GM21723 (cell line): ENCODE measurements around the gene HPN.
"Not testable (repeated sequence)": the region's sequence is repeated elsewhere in the genome, so short reads cannot be mapped to it uniquely, and the experiment has no call there.

Experiments used
- ATAC-seq: cut with Tn5 transposase; IDR thresholded peaks from one replicate; pipeline ENCODE4 v1.9.1; 2021; ENCODE audit warnings: mild to moderate bottlenecking, moderate library complexity; ENCODE audit not compliant: unreplicated experiment

The HPN gene

DNA sequence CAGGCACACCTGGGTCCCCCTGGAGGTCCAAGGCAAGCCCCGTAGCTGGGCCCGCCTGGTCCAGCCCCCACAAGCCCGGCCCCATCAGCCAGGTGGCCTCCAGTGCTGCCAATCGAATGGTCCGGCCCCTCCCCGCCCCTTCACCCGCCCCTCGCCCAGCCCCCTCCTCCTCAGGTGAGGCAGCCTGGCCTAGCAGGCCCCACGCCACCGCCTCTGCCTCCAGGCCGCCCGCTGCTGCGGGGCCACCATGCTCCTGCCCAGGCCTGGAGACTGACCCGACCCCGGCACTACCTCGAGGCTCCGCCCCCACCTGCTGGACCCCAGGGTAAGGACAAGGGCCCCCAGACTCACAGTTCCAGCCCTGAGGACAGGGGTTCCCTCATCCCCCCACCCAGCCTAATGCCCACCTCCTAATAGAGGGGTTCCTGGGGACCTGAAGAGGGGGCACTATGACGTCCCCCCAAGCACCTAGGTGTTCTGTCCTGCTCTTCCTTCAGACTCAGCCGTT is at the start of gene HPN:
Gene HPN, plus strand, starts transcription at position 174 of the 508 bp plus-strand sequence. CDS start 786 bp downstream, outside the sequence.
- no peak for ATAC-seq

DNA sequence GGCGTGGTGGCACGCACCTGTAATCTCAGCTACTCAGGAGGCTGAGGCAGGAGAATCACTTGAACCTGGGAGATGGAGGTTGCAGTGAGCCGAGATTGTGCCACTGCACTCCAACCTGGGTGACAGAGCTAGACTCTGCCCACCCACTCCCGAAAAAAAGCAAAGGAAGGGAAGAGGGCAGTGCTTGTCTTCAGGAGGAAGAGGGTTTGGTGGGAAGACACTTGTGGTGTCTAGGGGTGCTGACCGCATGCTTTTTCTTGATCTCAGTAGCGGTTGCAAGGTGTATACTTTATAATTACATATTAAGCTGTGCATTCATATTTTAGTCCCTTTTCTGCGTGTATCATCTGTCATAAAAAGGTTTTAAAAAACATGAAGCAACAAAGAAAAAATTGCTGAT is 48.9 kb upstream of the HPN start:
- ATAC-seq: not testable (repeated sequence)

DNA sequence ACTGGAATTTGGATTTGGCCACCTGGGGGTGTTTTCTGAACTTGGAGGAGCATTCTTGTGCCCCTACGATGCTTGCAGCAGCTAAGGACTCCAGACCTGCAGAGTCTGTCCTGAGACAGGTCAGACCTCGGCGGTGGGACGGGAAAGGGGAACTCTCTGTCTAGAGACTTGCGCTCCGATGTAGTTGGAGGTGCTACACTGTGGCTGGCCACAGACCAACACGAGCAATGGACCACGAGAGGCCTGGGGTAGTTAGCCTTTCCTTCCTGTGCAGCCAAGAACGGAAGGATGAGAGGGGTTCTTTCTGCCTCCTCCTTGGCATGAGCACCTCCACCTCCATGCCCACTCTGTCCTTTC is 47.3 kb upstream of the HPN start:
- ATAC-seq: no peak

DNA sequence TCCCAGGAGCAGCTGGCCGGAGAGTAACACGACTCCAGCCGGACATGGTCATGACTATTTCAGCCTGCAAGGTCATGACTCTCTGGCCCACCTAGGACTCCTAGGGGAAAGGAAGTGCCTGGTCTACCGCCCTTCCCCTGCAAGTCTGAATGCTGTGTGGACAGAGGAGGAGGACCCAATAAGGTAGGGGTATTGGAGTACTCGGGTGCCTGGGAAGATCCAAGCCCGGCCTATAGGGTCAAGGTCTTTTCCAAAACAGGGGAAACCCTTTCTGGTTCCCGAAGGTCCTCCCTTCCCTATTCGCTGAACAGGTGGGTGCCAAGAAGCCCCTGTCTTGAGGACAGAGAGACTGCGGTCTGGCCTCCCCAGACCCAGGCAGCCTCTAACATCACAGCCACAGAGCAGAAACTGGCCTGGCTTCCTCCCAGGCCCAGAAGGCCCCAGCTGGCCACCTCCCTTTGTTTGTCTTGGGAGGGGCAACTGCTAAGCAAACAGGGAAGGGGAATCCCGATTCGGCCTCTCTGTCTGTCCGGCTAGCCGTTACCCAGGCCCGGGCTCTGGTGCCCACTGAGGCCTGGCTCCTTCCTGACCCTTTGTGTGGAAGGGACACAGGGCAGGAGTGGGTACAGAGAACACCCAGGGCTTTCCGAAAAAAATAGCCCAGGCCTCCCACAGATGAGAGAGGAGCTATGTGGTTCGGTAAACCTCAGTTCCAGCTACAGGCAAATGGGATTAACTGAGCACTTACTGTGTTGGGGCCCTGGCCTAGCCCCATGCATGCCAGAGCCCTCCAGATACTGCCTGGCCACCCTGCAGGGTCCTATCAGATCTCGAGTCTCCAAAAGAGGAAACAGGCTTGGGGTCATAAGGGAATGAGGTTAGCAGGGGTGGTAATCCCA is 46.6 kb upstream of the HPN start:
- no peak for ATAC-seq

DNA sequence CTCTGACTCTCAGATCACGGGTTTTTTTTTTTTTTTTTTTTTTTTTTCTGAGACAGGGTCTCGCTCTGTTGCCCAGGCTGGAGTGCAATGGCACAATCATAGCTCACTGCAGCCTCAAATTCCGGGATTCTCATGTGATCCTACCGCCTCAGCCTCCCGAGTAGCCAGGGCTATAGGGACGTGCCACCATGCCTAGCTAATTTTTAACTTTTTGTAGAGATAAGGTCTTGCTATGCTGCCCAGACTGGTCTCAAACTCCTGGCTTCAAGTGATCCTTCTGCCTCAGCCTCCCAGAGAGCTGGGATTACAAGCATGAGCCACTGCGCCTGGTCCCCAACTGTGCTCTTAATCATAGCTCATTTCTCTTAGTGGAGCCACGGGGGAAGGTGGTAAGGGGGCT is 46.0 kb upstream of the HPN start:
- ATAC-seq: no peak

DNA sequence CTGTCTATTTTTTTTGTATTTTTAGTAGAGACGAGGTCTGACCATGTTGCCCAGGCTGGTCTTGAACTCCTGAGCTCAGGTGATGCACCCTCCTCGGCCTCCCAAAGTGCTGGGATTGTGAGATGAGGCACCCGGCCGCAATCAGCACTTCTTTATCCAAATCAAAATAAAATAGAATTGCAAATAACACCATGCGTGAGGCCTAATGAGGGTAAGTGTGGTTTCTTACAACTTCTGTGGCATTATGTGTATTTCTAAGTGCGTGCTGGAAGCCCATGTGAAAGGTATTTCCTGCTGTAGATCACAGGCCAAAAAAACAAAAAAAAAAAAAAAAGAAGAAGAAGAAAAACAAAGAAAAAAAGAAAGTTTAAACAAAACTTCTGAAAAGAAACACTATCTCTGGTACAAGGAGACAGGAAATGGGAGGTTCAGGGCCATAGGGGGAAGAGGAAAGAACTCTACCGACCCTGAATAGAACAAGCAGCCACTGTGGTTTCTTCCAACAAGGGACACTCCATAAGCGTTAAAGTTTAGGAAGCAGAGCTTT is 44.4 kb upstream of the HPN start:
- ATAC-seq: no peak

DNA sequence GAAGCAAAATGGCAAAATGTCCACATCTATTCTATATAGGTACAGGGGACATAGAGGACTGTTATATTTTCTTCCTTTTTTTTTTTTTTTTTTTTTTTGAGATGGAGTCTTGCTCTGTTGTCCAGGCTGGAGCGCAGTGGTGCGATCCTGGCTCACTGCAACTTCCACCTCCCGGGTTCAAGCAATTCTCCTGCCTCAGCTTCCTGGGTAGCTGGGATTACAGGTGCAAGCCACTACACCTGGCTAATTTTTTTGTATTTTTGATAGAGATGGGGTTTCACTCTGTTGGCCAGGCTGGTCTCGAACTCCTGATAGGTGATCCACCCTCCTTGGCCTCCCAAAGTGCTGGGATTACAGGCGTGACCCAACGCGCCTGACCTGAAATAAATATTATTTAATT is 43.3 kb upstream of the HPN start:
- ATAC-seq: not testable (repeated sequence)

DNA sequence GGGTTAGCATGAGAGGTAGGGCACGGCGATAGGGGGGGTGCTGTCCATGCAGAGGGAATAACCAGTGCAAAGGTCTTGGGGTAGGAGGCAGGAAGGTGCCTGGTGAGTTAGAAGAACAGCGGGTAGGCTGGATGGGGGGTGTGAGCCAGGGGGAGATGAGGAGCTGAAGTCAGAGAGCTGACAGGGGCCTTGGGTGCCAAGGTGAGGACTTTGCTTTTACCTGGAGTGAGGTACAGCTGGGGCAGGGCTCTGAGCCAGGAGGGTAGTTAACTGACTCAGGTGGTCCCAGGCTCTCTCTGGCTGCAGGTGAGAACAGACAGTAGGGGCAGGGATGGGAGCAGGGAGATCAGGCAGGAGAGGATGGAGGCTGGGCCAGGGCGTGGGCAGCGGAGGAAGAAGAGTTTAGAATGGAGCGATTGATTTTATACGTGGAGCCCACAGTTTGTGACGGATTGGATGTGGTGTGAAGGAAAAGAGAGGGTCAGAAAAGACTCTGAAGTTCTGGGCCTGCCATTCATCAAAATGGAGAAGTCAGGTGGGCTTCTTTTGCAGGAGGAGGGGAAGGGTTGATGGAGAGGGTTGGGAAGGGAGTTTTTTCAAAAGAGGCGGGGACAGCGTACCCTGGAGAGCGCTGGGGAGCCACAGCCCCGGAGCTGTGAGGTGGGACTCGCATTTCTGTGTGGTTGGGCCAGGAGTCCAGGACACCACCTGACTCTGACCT is 42.6 kb upstream of the HPN start:
- no peak for ATAC-seq

DNA sequence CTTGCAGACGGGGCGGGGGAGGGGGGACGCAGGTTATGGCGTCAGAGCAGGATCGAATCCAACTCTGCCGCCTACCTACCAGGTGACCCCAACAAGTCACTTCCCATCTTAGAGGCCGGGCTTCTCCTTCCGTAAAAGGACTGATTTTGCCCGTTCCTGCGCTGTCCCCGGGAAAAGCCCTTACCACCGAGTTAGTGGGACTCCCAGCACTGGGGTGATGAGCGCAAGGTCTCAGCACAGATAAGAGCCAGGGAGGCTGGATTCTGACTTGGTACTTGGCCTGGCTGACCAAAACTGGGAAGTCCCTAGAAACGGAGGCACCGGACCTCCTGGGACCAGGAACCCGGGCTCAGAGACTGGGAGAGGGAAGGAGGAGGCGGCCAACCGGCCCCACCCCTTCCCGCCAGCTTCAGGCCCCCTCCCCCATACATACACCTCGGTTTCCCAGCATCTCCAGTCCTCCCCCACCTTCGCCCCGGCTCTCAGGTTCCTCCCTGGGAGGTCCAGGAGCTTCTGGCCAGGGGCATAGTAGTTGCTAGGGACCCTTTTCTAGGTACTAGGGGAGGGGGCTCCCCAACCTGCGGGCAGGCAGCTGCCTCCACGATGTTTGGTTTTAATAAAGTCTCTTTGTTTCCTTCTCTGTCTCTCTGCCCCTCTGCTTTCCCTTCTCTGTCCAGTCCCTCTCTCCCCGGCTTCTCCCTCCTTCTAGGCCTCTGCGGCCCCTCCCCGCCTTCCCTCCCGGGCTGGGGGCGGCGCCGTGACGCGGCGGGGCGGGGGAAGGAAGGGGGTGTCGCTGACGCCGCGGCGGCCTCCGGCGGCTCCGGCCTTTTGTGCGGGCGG is 41.8 kb upstream of the HPN start, which contains the start of gene GRAMD1A:
Gene GRAMD1A, plus strand, starts transcription at position 826 of the 840 bp plus-strand sequence. CDS start 156 bp downstream, outside the sequence.
- ATAC-seq: peak; percentile 58

DNA sequence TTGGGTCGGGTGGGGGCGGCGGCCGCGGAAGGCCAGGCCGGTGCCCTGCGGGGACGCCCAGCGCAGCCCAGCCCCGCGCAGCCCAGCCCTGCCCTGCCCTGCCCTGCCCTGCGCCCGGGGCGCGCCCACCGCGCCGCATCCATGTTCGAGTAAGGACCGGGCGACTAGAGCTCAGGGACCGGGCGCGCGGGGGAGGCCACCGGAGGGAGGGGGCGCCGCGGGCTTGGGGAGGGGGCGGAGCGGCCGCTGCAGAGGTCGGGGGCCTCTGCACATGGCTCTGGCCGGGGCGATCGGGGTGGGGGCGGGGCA is 41.2 kb upstream of the HPN start:
- ATAC-seq: no peak

DNA sequence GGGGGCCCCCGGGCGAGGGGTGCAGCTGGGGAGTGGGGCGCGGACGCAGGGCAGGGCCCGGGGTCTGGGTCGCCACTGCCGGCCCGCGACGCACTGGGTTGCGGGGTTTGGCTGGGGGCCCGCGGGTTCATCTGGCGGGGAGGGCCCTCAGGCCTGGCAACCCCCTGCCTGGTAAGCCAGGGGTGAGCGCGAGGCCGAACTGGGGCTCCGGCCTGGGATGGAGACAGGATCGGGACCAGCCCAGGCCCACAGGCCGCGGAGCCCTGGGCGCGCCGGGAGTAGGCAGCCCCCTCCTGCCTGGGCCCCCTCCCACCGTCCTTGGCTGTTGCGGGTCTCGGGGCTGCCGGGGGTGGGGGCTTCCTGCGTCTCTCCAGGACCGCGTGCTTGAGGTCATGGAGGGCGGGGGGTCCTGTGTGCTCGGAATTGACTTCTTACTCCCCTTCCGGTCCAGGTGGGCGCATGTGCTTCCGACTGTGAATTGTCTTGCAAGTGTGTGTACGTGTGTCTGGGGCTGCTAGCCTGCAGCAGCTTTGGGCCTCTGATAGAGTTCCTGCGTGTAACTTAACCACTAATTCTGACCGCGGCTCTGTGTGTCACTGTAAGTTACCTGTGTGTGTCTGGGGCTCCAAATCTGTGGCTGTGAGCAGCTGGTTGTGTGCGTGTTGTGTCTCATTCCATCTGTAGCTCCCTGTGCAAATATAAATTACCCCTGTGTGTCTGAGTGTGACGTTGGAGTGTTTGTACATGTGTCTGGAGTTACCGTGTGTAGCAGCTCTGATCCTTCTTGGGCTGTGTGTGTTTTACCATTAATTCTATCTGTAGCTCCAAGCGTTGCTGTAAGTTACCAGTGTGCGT is 40.6 kb upstream of the HPN start:
- peak; percentile 15 for ATAC-seq

DNA sequence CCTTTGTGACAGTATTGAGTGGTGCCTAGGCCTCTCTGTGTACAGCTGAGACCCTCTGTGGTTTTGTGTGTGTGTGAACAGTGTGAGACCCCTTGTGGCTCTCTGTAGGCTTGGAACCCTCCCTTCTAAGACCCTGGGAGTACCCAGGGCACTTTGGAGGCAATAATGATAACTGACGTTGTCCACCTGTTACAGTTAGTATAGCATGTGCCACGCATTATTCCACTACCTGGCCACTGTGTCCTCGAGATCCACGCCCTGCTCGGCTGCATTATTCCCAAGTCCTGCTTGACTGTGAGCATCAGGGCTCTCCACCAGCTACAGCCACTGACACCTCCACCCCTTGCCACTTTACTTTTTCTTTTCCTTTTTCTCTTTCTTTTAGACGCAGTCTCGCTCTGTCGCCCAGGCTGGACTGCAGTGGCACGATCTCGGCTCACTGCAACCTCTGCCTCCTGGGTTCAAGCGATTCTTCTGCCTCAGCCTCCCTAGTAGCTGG is 39.4 kb upstream of the HPN start:
- no peak for ATAC-seq

DNA sequence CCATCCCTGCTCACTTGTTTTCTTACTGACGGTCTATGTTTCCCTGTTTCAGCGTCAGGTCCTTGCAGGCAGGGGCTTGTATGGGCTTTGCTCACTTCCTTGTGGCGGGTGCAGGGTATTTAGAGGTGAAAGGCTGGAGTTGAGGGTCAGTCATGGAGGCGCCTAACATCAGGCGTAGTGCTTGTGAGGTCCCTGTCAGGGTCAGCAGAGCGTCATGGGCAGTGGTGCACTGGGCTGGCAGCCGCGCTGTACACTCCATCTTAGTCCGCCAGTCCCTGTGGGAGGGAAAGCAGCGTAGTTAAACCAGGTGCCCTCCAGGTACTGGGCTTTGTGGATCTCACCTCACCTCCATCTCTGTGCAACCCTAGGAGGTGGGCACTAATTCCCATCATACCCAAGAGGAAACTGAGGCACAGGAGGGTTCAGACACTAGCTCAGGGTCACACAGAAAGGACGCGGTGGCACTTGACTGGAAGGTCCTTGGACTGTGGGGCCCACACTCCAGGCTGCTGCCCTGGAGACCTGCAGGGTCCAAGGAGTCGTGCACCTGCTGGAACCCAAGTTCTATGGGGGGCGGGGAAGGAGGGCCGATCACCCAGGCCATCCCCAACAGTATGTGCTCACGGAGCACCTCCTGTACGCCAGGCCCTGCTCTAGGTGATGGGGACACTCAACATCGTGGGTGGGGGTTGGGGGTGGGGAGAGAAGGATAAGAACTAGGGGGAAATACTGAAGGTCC is 36.8 kb upstream of the HPN start:
- ATAC-seq: no peak

DNA sequence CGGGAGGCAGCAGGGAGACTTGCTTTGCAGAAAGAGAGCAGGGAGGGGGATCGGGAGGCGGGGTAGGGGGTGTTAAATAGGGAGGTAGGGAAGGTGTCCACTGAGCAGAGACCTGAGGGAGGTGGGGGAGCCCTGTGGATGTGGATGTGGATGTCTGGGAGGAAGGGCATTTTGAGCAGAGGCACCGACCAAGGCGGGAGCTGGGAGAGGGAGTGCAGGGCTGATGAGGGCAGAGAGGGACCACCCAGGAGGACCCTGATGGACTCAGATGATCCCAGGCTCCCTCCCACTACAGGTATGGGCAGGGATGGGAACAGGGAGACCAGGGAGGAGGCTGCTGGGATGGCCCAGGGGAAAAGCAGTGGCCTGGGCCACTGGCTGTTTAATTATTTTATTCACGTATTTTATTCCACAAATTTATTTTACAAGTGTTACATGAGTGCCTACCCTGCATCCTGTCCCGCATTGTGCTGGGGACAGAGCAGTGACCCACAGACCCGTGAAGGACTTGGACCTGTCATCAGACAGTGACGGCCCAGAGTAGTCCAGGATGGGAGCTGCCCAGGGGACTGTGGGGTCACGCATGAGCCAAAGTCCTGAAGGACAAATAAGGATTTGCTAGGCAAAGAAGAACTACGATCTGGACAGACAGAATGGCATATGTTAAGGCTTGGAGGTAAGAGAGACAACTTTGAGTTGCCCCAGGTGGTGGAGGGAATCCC is 36.1 kb upstream of the HPN start:
- ATAC-seq: no peak

DNA sequence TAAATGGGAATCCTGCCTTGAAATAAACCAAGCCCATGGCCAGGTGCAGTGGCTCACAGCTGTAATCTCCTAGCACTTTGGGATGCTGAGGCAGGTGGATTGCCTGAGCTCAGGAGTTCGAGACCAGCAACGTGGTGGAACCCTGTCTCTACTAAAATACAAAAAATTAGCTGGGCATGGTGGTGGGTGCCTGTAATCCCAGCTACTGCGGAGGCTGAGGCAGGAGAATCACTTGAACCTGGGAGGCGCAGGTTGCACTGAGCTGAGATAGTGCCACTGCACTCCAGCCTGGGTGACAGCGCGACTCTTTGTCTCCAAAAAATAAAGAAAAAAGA is 35.5 kb upstream of the HPN start:
- not testable (repeated sequence) for ATAC-seq

DNA sequence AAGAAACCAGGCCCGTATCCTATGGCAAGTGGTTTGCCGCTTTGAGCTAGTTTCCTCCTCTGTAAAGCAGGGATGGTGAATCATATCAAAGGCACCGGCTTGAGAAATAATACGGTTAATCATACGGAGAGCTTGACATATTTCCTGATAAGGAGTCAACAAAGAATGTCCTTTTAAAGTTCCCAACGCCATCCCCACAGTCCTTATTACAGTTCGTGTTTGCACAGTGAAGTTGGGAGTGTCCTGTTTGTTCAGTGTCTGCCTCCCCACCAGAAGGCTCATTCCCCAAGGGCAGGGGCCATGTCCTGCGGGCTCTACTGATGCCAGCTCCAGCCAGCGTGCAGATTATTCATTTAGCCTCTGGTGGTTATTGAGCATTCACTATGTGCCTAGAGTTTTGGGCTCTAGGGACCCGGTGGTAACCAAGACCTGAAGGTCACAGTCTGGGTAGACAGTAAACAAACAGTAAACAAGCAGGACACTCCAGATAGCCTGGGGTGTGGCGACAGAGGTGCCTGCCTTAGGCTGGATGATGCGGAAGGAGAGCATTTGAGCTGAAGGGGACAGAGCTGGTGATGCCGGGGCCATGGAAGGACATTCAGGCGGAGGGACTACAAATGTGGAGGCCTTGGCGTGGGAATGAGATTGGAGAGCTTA is 35.1 kb upstream of the HPN start:
- no peak for ATAC-seq

DNA sequence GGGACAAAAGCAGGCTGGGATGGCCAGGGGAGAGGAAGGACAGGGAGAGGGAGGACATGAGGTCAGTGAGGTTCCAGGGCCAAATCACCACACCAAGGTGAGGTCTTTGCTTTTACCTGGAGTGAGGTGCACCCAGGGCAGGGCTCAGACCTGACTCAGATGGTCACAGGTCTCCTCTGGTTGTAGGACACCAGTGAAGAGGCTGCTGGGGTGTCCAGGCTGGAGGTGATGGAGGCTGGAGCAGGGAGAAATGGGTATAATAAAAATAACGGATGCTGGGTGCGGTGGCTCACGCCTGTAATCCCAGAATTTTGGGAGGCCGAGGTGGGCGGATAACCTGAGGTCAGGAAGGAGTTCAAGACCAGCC is 34.5 kb upstream of the HPN start:
- no peak for ATAC-seq

DNA sequence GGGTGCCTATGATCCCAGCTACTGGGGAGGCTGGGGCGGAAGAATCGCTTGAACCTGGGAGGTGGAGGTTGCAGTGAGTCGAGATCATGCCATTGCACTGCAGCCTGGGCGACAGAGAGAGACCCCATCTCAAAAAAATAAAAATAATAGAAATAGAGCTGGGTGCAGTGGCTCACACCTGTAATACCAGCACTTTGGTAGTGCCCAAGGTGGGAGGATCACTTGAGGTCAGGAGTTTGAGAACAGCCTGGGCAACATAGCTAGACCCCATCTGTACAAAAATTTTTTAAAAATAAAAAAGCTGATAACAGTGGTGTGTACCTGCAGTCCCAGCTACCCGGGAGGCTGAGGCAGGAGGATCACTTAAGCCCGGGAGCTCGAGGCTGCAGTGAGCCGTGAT is 34.1 kb upstream of the HPN start:
- not testable (repeated sequence) for ATAC-seq
